ENCODE results near the gene FCER1G.
A peak's percentile ranks its signal among the peaks of the same experiment; 100 is the strongest.

The FCER1G gene

DNA sequence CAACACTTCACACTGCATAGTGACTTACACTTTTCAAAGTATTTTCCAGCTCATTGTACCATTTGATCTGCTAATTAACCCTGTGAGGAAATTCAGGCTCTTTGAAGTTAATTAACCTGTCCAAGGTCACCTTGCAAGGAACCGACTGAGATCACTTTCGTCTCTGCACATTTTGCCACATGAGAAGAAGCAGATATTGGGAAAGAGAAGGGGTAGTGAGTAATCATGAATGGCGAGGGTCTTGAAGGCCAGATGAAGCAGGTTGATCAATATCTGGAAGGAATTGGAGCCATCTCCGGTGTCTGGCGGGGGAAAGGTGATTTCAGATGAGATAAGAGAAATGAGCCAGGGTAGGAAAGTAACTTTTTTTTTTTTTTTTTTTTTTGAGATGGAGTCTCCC is 4.9 kb downstream of the FCER1G start:
- Histone ChIP-seq H3K9me3 (ENCODE audit: control insufficient read depth, insufficient read depth, low read depth, low read length) (no peaks in the 10 kb centered on the region), H3K4me3 (ENCODE audit: low read depth, low read length) (no peak overlapping the region), H3K36me3 (ENCODE audit: control insufficient read depth in 2 of 2, insufficient read depth in 1 of 2, low read length in 2 of 2) (peaks cover 0 to 3% of the 10 kb centered on the region in 2 experiments; a peak in 1 of 3 replicates), H3K27ac (ENCODE audit: extremely low read depth, low read depth, low read length) (no peak overlapping the region), H3K4me1 (ENCODE audit: control insufficient read depth, insufficient read depth, low read length) (no peaks in the 10 kb centered on the region)
- ChIA-PET CTCF (interaction anchor here (0.7 to 2.5 kb wide), 8 partner anchors 10 to 162 kb away, joined by 3 to 9 read pairs (median 4); partner anchors contain the start of gene NDUFS2), POLR2A (no interaction called here)
- no peak for TF ChIP-seq ZBTB7A (tag by site-specific recombination; IDR thresholded peaks at IDR 0.05; ENCODE audit: low read depth)
- peak; percentile 64 for TF ChIP-seq PRDM1 (tag by site-specific recombination; IDR thresholded peaks at IDR 0.05)
- TF ChIP-seq, protein P1, sequence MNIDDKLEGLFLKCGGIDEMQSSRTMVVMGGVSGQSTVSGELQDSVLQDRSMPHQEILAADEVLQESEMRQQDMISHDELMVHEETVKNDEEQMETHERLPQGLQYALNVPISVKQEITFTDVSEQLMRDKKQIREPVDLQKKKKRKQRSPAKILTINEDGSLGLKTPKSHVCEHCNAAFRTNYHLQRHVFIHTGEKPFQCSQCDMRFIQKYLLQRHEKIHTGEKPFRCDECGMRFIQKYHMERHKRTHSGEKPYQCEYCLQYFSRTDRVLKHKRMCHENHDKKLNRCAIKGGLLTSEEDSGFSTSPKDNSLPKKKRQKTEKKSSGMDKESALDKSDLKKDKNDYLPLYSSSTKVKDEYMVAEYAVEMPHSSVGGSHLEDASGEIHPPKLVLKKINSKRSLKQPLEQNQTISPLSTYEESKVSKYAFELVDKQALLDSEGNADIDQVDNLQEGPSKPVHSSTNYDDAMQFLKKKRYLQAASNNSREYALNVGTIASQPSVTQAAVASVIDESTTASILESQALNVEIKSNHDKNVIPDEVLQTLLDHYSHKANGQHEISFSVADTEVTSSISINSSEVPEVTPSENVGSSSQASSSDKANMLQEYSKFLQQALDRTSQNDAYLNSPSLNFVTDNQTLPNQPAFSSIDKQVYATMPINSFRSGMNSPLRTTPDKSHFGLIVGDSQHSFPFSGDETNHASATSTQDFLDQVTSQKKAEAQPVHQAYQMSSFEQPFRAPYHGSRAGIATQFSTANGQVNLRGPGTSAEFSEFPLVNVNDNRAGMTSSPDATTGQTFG (tag by site-specific recombination; IDR thresholded peaks at IDR 0.05; ENCODE audit: borderline replicate concordance), result no peak
- TF ChIP-seq ZNF16 (tag by site-specific recombination; IDR thresholded peaks at IDR 0.05; ENCODE audit: low read depth), result no peak

DNA sequence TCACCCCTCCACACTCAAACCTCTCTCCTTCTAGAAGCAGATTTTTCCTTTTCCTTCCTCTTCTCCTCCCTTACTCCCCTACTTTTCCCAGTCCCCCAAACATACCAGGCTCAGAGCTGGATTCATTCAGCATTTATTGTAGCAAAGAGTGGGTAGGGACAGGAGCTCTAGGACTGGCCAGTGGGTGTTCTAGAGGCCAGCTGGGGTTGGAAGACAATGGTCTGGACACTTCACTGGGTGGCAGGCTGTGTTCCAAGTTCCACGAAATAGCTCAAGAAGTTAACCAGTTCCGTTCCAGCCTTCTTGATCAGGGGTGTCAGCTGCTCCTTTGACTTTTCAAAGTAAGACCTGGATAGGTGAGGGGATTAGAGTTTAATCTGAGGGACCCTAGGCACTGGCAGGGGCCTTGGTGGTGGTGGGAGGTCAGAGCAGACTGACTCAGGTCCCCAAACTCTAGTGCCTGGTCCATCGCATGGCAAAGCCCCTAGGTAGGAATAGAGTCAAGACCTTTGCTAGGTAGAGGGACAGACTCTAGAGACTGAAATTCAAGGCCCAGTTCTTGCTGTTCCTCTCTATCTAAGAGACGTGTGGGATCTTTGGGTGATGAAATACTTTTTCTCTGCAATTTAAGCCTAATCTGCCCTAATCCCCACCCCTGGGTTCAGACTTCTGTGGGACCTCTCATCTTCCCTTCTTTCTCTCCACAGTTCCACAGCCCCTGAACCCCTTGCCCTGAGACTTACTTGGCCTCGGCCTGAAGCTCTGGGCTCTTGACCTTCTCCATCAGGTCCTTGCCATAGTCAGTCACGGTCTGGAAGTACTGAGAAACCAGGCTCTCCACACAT is 7.3 kb downstream of the FCER1G start:
- Histone ChIP-seq H3K4me1 (ENCODE audit: control insufficient read depth, insufficient read depth, low read length) (peaks cover 4% of the 10 kb centered on the region; the same call in 1 of the 2 replicates), H3K4me3 (ENCODE audit: low read depth, low read length) (no peak overlapping the region), H3K27ac (ENCODE audit: extremely low read depth, low read depth, low read length) (no peak overlapping the region), H3K9me3 (ENCODE audit: control insufficient read depth, insufficient read depth, low read depth, low read length) (no peaks in the 10 kb centered on the region), H3K36me3 (ENCODE audit: control insufficient read depth in 2 of 2, insufficient read depth in 1 of 2, low read length in 2 of 2) (no peaks in the 10 kb centered on the region)
- POLR2A ChIA-PET, result interaction anchor here (0.6 kb wide), 1 partner anchor 156 kb away, joined by 4 read pairs; no protein-coding TSS in a partner anchor
- CTCF ChIA-PET, result interaction anchor here (6.0 to 9.7 kb wide), 3 partner anchors 12 to 161 kb away, joined by 45 to 146 read pairs (median 82); no protein-coding TSS in a partner anchor
- TF ChIP-seq GFI1B (tag by site-specific recombination; IDR thresholded peaks at IDR 0.05), result no peak
- TF ChIP-seq, protein P2, sequence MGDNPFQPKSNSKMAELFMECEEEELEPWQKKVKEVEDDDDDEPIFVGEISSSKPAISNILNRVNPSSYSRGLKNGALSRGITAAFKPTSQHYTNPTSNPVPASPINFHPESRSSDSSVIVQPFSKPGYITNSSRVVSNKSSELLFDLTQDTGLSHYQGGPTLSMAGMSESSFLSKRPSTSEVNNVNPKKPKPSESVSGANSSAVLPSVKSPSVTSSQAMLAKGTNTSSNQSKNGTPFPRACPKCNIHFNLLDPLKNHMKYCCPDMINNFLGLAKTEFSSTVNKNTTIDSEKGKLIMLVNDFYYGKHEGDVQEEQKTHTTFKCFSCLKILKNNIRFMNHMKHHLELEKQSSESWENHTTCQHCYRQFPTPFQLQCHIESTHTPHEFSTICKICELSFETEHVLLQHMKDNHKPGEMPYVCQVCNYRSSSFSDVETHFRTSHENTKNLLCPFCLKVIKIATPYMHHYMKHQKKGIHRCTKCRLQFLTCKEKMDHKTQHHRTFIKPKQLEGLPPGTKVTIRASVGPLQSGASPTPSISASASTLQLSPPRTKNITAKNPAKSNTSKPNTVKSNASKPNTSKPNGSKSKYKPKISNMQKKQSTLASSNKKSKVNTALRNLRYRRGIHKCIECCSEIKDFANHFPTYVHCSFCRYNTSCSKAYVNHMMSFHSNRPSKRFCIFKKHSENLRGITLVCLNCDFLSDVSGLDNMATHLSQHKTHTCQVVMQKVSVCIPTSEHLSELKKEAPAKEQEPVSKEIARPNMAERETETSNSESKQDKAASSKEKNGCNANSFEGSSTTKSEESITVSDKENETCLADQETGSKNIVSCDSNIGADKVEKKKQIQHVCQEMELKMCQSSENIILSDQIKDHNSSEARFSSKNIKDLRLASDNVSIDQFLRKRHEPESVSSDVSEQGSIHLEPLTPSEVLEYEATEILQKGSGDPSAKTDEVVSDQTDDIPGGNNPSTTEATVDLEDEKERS (tag by site-specific recombination; IDR thresholded peaks at IDR 0.05), result no peak
- TF ChIP-seq, protein P3, sequence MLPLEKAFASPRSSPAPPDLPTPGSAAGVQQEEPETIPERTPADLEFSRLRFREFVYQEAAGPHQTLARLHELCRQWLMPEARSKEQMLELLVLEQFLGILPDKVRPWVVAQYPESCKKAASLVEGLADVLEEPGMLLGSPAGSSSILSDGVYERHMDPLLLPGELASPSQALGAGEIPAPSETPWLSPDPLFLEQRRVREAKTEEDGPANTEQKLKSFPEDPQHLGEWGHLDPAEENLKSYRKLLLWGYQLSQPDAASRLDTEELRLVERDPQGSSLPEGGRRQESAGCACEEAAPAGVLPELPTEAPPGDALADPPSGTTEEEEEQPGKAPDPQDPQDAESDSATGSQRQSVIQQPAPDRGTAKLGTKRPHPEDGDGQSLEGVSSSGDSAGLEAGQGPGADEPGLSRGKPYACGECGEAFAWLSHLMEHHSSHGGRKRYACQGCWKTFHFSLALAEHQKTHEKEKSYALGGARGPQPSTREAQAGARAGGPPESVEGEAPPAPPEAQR (tag by site-specific recombination; IDR thresholded peaks at IDR 0.05), result no peak
- TF ChIP-seq ZNF155 (tag by site-specific recombination; IDR thresholded peaks at IDR 0.05), result no peak
- TF ChIP-seq HOXC10 (CRISPR knock-in tag; IDR thresholded peaks at IDR 0.05), result no peak
- TF ChIP-seq ZNF585B (tag by site-specific recombination; IDR thresholded peaks at IDR 0.05), result no peak
- no peak for TF ChIP-seq ZNF132 (tag by site-specific recombination; IDR thresholded peaks at IDR 0.05; ENCODE audit: borderline replicate concordance)
- TF ChIP-seq BCL11A (tag by site-specific recombination; IDR thresholded peaks at IDR 0.05; ENCODE audit: low read depth), result no peak
- no peak for TF ChIP-seq ZNF404 (tag by site-specific recombination; IDR thresholded peaks at IDR 0.05)
- TF ChIP-seq IKZF3 (tag by site-specific recombination; IDR thresholded peaks at IDR 0.05), result no peak
- TF ChIP-seq, protein P4, sequence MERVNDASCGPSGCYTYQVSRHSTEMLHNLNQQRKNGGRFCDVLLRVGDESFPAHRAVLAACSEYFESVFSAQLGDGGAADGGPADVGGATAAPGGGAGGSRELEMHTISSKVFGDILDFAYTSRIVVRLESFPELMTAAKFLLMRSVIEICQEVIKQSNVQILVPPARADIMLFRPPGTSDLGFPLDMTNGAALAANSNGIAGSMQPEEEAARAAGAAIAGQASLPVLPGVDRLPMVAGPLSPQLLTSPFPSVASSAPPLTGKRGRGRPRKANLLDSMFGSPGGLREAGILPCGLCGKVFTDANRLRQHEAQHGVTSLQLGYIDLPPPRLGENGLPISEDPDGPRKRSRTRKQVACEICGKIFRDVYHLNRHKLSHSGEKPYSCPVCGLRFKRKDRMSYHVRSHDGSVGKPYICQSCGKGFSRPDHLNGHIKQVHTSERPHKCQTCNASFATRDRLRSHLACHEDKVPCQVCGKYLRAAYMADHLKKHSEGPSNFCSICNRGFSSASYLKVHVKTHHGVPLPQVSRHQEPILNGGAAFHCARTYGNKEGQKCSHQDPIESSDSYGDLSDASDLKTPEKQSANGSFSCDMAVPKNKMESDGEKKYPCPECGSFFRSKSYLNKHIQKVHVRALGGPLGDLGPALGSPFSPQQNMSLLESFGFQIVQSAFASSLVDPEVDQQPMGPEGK (tag by site-specific recombination; IDR thresholded peaks at IDR 0.05), result no peak
- no peak for TF ChIP-seq ZNF747 (tag by site-specific recombination; IDR thresholded peaks at IDR 0.05)
- TF ChIP-seq ZNF596 (tag by site-specific recombination; IDR thresholded peaks at IDR 0.05), result no peak
- TF ChIP-seq ZNF629 (tag by site-specific recombination; IDR thresholded peaks at IDR 0.05), result no peak
- TF ChIP-seq, protein P5, sequence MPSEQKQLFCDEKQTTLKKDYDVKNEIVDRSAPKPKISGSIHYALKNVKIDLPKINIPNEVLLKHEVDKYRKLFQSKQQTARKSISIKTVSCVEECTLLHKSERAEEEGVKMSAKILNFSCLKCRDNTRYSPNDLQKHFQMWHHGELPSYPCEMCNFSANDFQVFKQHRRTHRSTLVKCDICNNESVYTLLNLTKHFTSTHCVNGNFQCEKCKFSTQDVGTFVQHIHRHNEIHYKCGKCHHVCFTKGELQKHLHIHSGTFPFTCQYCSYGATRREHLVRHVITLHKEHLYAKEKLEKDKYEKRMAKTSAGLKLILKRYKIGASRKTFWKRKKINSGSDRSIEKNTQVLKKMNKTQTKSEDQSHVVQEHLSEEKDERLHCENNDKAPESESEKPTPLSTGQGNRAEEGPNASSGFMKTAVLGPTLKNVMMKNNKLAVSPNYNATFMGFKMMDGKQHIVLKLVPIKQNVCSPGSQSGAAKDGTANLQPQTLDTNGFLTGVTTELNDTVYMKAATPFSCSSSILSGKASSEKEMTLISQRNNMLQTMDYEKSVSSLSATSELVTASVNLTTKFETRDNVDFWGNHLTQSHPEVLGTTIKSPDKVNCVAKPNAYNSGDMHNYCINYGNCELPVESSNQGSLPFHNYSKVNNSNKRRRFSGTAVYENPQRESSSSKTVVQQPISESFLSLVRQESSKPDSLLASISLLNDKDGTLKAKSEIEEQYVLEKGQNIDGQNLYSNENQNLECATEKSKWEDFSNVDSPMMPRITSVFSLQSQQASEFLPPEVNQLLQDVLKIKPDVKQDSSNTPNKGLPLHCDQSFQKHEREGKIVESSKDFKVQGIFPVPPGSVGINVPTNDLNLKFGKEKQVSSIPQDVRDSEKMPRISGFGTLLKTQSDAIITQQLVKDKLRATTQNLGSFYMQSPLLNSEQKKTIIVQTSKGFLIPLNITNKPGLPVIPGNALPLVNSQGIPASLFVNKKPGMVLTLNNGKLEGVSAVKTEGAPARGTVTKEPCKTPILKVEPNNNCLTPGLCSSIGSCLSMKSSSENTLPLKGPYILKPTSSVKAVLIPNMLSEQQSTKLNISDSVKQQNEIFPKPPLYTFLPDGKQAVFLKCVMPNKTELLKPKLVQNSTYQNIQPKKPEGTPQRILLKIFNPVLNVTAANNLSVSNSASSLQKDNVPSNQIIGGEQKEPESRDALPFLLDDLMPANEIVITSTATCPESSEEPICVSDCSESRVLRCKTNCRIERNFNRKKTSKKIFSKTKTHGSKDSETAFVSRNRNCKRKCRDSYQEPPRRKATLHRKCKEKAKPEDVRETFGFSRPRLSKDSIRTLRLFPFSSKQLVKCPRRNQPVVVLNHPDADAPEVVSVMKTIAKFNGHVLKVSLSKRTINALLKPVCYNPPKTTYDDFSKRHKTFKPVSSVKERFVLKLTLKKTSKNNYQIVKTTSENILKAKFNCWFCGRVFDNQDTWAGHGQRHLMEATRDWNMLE (tag by site-specific recombination; conservative IDR thresholded peaks at IDR 0.05; ENCODE audit: low read depth), result no peak
